Left hindlimb (tissue), 1 donor: ENCODE results near the gene APBA1.

Experiments
- DNase-seq: peaks from one replicate; pipeline ENCODE4 v3.0.0-alpha.2; 2018

APBA1 gene

GRCh38 chr9:69574057-69574456, 98.1 kb downstream of the APBA1 start:
- DNase-seq, result no peak

DNA sequence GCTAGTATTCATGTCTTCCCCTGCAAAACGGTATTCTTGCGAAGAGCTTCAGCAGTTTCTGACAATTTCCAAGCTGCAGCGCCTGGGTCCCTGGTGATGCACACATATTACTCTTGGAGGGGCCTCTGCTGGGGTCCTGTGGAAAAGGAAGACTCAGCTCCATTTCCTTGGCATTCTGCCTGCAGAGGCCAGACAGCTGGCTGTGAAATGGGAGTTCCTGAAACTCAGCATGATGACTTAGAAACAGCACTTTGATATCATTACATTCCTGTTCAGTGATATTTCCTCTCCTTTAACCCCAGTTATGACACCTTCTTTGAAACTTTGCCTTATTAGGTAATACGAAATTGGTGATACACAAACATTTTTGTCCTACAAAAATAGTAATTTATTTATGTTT, 98.5 kb downstream of the APBA1 start:
- peak; percentile 70 for DNase-seq

- no peak for DNase-seq
Observed at GRCh38 chr9:69572611-69573010, 99.6 kb downstream of the APBA1 start.

- DNase-seq, result no peak
Observed at GRCh38 chr9:69571032-69571431, 101.1 kb downstream of the APBA1 start.

DNA sequence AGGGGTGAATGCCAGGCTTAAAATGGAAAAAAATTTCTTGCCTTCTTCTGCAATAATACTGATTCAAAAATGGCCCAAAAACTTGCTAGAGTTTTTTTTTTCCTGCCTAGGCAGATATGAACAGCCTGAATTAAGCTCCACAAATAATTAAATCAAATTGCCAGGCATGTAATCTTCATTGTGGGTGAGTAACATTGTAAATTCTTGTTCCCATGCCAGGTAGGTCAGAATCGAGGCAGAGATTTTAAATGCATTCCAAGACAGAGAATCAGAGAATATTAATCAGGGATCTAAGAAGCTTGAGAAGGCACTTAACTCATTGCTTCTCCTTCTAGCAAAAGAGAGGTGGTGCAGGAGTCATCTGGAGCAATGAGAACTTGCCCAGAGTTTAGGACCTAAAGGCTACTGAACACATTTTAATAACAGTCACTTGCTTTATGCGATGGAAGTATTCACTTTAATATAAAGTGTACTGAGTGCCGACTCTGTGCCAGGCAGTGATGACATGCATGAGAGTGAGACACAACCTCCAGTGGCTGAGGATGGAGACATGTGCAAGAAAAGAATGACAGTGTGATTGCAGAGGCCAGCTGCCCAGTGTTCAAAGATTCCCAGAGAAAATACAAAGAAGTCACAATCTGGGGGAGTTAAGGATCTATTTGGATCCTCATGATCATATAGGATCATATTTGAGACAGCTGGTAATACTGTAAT, 102.3 kb downstream of the APBA1 start:
- DNase-seq, result no peak

- DNase-seq, result no peak
Observed at GRCh38 chr9:69564557-69564956, 107.6 kb downstream of the APBA1 start.

DNA sequence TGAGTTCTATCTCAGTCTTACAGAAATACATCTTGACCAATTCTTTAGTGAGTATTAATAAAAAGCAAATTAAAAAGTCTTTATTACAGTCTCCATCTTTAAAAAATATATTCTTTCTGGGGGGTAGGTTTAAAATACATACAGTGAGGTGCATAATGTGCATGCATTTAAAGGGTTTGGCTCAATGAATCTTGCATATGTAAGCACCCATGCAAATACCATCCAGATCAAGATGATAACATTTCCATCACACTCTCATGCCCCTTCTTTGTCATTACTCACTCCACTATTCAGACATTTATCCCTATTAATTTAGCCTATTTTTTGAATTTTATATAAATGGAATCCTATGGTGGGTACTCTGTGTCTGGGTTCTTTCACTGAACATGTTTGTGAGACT, 113.0 kb downstream of the APBA1 start:
- no peak for DNase-seq

DNA sequence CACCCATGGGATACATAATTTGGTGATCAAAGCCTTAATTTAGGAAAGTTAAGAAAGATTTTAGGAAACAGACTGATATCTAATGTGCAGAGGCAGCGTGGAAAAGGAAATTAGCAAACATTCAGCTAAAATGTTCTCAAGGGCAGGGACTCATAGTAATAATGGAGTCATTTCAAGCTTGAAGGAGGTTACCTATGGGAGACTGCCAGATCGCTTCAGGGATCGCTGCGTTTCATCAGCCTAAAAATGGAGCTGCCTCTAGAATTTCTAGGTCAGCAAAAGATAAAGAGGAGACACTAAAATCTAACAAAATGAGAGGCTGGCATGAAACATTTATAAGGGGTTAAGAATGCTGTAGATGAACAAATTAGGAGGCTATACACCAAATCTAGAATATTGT, 115.5 kb downstream of the APBA1 start:
- DNase-seq, result no peak

DNA sequence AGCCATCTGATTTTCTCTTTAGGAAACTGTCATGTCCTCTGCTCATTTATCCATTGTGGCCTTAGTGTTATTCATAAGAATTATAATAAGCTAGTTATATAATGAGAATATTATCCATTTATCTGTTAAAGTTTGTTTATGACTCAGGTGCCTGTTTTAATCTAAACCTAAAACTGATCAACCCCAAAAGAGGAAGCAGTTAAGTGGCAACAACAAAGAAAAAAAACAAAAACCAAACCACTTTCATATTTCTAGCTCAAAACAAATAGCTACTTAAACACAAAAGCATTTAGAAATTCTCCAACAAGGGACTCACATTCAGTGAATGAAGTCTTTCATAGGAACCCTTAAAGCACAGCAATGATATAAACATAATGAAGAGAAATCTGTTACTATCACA, 116.4 kb downstream of the APBA1 start:
- no peak for DNase-seq

GRCh38 chr9:69554945-69555344, 117.2 kb downstream of the APBA1 start:
- no peak for DNase-seq

DNA sequence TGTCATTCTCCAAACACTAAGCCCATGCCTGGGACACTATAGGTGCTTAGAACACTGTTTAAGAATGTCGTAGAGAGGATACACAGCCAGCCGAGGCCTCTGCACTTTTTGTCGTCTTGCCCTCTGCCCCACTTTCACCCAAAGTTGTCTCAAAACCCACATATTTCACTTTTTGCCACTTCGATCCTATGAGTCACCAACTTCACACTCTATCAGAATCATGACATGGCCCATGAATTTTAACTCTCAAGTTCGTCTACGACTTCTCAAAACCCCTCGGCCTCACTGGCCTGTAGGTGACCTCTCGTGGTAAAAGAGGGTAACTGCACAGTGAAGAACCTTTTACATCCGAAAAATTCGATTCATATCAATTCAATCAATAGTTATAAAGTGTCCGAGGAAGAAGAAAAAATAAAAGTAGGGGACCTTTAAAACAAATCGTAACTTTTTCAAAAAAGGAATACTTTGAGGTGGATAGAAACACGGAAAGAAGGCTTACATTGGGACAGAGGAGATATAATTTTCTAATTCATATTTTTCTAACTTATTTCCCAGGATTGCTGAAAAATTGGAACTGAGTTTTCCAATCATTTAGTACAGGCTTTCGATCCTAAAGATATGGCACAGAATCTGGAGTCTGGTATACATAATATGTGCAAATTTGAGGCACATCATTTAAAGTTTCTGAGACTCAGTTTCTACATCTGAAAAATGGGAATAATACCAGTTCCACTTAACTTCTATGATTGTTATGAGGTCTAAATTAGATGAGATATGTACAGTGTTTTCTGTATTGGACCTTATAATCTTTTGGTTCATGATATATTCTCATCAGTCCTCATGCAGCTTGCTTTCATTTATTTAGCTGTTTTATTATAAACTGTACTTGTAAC, 122.6 kb downstream of the APBA1 start:
- no peak for DNase-seq

DNA sequence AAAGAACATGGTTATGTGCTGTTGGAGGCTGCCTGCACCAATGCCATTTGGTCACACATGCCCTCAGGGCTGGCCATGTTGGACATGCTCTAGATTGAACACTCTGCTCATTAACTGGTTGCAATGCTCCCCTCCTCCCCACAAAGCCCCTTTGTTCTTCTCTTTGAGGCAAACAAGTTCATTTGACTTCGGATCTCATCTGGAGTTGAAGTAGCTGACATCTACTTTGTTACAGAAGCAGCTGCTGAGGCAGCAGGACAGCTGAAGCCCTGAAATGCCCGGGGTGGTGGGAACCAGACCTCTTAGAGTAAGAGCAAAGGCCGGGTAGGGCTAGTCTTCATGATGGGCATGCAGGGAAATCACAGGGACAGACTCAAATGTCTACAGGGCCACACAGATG, 123.5 kb downstream of the APBA1 start:
- no peak for DNase-seq

GRCh38 chr9:69546265-69546664, 125.9 kb downstream of the APBA1 start:
- DNase-seq, result no peak

DNA sequence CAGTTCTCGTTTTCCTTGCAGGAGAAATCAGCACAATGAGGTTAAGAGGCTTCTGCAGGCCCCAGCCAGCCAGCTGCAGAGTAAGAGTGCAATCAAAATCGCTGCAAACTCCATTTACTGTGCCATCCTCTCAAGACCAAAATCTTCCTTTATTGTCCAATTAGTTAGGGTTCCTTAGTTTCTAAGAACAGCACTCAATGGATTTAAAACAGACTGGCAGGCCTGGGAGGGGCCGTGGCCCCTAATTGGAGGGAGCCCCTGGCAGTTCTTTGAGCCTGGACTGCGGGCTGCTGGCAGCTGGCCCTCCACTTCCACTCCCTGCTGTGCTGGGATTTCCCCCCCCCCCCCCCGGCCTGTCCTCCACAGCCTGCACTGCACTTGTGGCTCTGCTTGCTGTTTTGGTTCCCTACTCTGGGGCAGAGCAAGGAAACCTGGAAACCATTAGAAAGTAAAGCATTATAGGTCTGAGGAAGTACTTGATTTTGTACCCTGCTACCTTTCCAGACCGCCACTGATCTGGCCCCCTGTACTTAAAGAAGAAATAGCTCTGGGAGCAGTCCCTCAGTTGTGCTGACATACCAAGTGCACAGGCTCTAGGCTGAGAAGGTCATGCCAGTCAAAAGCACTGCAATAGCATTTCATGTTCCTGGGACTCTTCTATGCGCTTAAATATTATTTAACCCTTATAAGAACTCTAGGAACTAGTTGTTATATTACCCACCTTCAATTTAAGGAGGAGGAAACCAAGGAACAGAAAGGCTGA, 129.0 kb downstream of the APBA1 start:
- DNase-seq, result peak; percentile 48

- no peak for DNase-seq
Observed at GRCh38 chr9:69542058-69542457, 130.1 kb downstream of the APBA1 start.

- no peak for DNase-seq
Observed at GRCh38 chr9:69535911-69536310, 136.3 kb downstream of the APBA1 start.

GRCh38 chr9:69535286-69535832, 136.8 kb downstream of the APBA1 start:
- no peak for DNase-seq

DNA sequence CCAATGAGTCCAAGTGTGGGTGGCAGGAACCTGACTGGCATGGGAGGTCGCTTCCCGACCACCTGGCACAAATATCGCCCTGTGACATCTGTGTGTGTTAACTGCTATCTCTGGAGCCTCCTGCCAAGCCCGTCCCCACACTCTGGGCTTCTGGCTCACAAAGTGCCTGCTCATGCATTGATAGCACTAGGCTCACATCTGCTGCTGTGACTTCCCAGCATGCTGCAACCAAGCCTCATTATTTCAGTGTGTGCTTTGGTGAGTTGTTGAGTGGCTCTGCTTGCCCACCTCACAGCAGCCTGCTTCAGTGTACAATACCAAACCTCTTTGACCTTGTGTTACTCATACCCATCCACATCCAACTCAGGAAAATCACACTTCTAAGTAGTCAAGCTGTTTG, 139.8 kb downstream of the APBA1 start:
- no peak for DNase-seq

- no peak for DNase-seq
Observed at GRCh38 chr9:69527454-69527853, 144.7 kb downstream of the APBA1 start.

GRCh38 chr9:69526699-69527098, 145.5 kb downstream of the APBA1 start:
- DNase-seq, result no peak

- no peak for DNase-seq
Observed at GRCh38 chr9:69519470-69520240, 152.5 kb downstream of the APBA1 start.
